HG02642 (cell line): ENCODE measurements around the gene REEP3.

Experiments
- ATAC-seq: cut with Tn5 transposase; IDR thresholded peaks from one replicate; pipeline ENCODE4 v1.9.1; 2021; ENCODE audit warnings: mild to moderate bottlenecking; ENCODE audit not compliant: unreplicated experiment, poor library complexity

The REEP3 gene

GRCh38 chr10:63583397-63583796, 62.2 kb downstream of the REEP3 start:
- no peak for ATAC-seq

GRCh38 chr10:63583909-63584724, 62.9 kb downstream of the REEP3 start:
- no peak for ATAC-seq

- no peak for ATAC-seq
Observed at GRCh38 chr10:63584725-63585035, 63.5 kb downstream of the REEP3 start.

- ATAC-seq, result no peak
Observed at GRCh38 chr10:63585041-63585440, 63.8 kb downstream of the REEP3 start.

- ATAC-seq, result no peak
Observed at GRCh38 chr10:63586043-63586442, 64.8 kb downstream of the REEP3 start.

GRCh38 chr10:63587191-63587590, 66.0 kb downstream of the REEP3 start:
- no peak for ATAC-seq

GRCh38 chr10:63588436-63589167, 67.4 kb downstream of the REEP3 start:
- ATAC-seq, result no peak

- no peak for ATAC-seq
Observed at GRCh38 chr10:63591600-63592379, 70.6 kb downstream of the REEP3 start.

GRCh38 chr10:63593576-63593975, 72.4 kb downstream of the REEP3 start:
- ATAC-seq, result no peak

- ATAC-seq, result no peak
Observed at GRCh38 chr10:63595072-63595471, 73.9 kb downstream of the REEP3 start.

- no peak for ATAC-seq
Observed at GRCh38 chr10:63596924-63597323, 75.7 kb downstream of the REEP3 start.

GRCh38 chr10:63600540-63600939, 79.3 kb downstream of the REEP3 start:
- no peak for ATAC-seq

GRCh38 chr10:63603709-63604445, 82.7 kb downstream of the REEP3 start:
- ATAC-seq, result peak; percentile 58

GRCh38 chr10:63605197-63605967, 84.2 kb downstream of the REEP3 start:
- ATAC-seq, result no peak

- ATAC-seq, result no peak
Observed at GRCh38 chr10:63608511-63608910, 87.3 kb downstream of the REEP3 start.

GRCh38 chr10:63611078-63611477, 89.9 kb downstream of the REEP3 start:
- no peak for ATAC-seq

- ATAC-seq, result no peak
Observed at GRCh38 chr10:63614371-63614891, 93.2 kb downstream of the REEP3 start.

GRCh38 chr10:63618552-63618951, 97.4 kb downstream of the REEP3 start:
- no peak for ATAC-seq

- no peak for ATAC-seq
Observed at GRCh38 chr10:63619426-63619825, 98.2 kb downstream of the REEP3 start.
